HFF-Myc (cell line): ENCODE measurements around the gene PDGFB.

Experiments used
- DNase-seq: peaks from one replicate; pipeline ENCODE4 v3.0.0-alpha.2; 2011; ENCODE audit warnings: low read depth; ENCODE audit errors: extremely low read depth
- H3K4me3 ChIP-seq: replicated peaks from 2 replicates; pipeline ENCODE4 v1.5.1; 2011; ENCODE audit warnings: low read depth, mild to moderate bottlenecking, control low read depth, low read length
- CTCF ChIP-seq: IDR thresholded peaks from 2 replicates; pipeline ENCODE4 v1.5.1; 2012; ENCODE audit warnings: mild to moderate bottlenecking, low read depth, low read length, control low read depth; ENCODE audit errors: missing control alignments

Gene PDGFB

GRCh38 chr22:39255449-39256185 is 10.8 kb upstream of the PDGFB start:
- TF ChIP-seq CTCF: no peak
- DNase-seq: no peak
- H3K4me3 ChIP-seq: no peak overlapping the region

- H3K4me3 ChIP-seq: no peak overlapping the region
- DNase-seq: no peak
- no peak for TF ChIP-seq CTCF
Observed at GRCh38 chr22:39254789-39255298, 10.1 kb upstream of the PDGFB start.

GRCh38 chr22:39254122-39254521 is 9.3 kb upstream of the PDGFB start:
- no peak for DNase-seq
- no peak for TF ChIP-seq CTCF
- H3K4me3 ChIP-seq: no peak overlapping the region

- no peak overlapping the region for H3K4me3 ChIP-seq
- DNase-seq: peak; percentile 52
- no peak for TF ChIP-seq CTCF
Observed at GRCh38 chr22:39253435-39254070, 8.8 kb upstream of the PDGFB start.

- no peak for TF ChIP-seq CTCF
- no peak for DNase-seq
- no peak overlapping the region for H3K4me3 ChIP-seq
Observed at GRCh38 chr22:39252461-39253434, 8.0 kb upstream of the PDGFB start.

- H3K4me3 ChIP-seq: no peak overlapping the region
- TF ChIP-seq CTCF: no peak
- no peak for DNase-seq
Observed at GRCh38 chr22:39251762-39252460, 7.1 kb upstream of the PDGFB start.
